VCaP (cell line): ENCODE data around the gene SREBF2.

ENCODE experiments used
- H3K27ac ChIP-seq: fragments of 450-650 bp; 2 replicates; pipeline ENCODE4 v1.5.1; 2017
- TF ChIP-seq, protein P1 (sequence below): fragments of 450-650 bp; conservative IDR thresholded peaks from 2 replicates; pipeline ENCODE4 v1.5.1; 2017; ENCODE audit warnings: mild to moderate bottlenecking, moderate library complexity

Gene SREBF2

DNA sequence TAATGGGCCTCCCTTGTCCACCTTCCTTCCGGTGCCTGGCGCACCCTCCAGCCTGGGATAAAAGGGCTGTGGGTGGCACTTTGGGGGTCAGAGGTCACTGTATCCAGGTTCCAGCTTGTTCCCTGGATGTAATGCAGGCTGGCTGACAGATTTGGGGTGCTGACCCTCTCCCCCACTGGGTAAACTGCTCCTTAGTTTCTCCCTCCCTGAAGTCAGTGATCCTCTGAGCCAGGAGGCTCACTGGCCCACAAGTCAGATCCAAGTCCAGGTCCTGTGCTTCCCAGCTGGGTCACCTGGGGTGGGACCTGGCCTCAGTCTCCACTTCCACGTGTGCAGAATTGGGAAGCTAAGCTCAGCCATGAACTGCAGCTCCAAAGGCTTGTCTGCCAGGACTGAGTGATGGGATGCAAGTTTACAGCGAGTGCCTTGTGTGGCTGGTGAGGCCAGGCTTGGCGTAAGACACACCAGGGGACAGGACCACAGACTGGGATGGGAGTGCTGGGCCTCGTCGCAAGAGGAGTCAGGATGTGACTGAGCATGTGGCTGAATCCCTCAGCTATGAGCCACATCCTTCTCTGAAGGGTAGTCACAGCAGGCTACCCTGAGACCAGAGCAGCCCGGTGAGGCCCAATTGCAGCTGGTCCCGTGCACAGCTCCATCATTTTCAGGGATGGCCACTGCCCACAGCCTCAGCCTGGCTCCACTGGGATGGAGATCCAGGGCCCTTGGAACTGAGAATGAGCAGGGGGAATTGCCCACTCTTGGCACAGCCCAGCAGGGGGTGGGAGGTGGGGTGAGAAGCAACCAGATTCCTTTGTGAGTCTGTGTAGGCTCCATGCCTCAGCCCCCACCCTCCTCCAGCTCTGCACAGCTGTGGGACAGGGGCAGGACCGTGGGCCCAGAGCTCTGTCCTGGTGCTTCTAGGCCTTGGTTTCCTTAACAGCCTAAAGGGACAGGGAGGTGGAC, 74.8 kb downstream of the SREBF2 start:
- no peak overlapping the region for H3K27ac ChIP-seq
- TF ChIP-seq, protein P1, sequence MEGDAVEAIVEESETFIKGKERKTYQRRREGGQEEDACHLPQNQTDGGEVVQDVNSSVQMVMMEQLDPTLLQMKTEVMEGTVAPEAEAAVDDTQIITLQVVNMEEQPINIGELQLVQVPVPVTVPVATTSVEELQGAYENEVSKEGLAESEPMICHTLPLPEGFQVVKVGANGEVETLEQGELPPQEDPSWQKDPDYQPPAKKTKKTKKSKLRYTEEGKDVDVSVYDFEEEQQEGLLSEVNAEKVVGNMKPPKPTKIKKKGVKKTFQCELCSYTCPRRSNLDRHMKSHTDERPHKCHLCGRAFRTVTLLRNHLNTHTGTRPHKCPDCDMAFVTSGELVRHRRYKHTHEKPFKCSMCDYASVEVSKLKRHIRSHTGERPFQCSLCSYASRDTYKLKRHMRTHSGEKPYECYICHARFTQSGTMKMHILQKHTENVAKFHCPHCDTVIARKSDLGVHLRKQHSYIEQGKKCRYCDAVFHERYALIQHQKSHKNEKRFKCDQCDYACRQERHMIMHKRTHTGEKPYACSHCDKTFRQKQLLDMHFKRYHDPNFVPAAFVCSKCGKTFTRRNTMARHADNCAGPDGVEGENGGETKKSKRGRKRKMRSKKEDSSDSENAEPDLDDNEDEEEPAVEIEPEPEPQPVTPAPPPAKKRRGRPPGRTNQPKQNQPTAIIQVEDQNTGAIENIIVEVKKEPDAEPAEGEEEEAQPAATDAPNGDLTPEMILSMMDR, result no peak

DNA sequence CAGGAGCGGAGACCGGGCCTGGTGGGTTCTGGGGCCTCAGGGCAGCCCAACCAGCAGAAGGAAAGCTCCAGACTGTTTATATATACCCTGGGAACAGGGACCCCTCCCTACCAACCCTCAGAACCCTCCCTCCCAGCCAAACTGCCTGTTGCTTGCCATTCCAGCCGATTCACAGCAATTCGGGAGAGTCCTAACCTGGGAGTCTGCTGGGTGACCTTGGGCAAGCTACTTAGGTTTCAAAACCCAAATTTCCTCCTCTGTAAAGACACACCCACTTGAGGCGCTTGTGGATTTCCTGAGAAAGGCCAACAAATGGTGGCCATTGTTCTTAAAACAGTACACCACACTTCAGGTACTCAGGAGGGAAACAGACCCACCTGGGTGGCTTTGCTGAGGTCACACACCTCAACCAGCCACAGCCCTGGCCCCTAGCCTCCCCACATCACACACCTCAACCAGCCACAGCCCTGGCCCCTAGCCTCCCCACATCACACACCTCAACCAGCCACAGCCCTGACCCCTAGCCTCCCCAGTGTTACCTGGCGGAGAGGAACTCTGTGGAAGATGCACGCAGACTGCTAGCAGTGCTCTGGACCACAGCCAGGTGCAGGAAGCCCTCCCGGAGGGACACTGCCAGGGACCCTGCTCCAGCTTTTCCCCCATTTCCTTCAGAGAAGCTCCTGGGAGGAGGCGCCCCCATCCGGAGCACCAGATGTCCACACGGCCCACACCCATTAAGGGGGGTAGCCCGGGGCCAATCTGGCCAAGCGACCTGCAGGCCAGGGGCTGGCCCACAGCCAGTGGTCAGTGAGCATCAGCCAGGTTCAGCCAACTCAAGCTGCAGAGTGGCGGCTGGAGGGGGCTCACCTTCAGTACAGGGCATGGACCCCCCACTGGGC, 75.8 kb downstream of the SREBF2 start:
- H3K27ac ChIP-seq, result no peak overlapping the region
- TF ChIP-seq, protein P1, result no peak

DNA sequence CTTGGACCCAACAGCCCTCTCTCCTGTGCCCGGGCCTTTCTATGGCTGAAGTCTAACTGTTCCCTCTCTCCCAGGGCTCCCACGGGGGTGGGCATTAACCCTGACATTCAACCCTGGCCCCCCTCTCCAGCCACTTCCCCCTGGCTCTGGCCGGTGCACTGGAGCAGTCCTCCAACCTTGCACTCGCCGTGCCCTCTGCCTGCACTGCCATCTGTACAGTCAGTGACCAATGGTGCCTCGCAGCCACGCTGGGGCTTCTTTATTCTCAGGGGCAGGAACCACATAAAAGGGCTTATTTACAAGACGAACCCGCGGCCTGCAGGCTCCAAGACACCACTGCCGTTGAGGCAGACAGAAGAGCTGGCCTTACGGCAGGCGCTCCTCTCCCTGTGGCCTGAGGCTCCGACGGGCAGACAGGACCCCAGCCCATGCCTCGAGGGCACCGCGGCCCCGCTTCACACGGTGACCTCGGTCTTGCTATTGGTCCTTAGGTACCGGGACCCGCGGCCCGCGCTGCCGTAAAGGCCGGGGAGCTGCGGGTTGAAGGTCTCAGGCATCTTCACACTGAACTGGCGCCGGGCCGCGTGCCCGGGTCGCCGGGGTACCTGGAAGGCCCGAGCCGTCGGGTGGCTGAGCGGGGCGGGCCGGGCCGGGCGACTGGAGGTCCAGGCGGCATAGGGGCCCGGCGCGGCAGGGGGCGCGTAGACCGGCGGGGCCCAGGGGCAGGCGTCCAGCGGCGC, 76.6 kb downstream of the SREBF2 start:
- TF ChIP-seq, protein P1, result no peak
- no peak overlapping the region for H3K27ac ChIP-seq

DNA sequence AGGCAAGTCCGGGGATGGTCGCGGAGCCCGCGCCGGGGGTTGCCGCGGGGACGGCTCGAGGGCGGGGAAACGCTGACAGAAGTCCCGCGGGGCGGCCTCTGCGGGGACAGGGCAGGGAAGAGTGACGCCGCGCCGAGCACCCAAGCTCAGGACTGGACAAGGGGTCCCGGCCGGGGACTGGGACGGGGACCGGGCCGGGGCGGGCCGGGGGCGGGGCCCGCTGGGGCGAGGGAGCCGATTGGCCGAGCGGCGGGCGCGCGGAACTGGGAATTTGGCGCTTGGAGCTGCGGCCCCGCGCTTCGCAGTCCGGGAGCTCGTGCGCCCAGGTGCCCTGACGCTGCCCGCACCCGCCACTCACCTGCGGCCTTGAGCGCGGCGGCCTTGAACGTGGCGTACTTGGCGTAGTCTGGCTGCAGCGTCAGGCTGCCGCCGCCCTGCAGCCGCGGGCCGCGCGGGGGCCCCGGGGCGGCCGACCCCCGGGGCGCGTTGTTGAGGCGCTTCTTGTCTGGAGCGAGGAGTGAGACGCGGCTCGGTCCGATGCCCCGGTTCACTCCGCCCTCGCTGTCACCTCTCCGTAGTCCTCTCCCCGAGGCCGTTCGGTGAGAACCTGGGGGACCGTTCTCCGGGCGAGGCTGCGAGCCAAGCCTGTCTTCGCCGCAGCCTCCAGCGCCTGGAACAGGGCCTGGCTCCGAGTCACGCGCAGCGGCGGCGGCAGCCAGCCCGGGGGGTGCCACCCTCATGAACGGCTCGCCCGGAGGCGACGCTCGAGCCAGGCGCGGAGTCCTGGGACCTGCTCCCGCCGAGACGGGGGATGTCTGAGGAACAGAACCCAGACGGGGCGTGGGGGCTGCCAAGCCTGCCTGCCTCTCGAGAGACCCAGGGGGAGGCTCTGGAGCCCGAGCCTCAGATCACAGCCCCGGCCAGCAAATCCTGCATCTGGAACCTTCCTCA, 77.4 kb downstream of the SREBF2 start:
- TF ChIP-seq, protein P1, result no peak
- H3K27ac ChIP-seq, result no peak overlapping the region

DNA sequence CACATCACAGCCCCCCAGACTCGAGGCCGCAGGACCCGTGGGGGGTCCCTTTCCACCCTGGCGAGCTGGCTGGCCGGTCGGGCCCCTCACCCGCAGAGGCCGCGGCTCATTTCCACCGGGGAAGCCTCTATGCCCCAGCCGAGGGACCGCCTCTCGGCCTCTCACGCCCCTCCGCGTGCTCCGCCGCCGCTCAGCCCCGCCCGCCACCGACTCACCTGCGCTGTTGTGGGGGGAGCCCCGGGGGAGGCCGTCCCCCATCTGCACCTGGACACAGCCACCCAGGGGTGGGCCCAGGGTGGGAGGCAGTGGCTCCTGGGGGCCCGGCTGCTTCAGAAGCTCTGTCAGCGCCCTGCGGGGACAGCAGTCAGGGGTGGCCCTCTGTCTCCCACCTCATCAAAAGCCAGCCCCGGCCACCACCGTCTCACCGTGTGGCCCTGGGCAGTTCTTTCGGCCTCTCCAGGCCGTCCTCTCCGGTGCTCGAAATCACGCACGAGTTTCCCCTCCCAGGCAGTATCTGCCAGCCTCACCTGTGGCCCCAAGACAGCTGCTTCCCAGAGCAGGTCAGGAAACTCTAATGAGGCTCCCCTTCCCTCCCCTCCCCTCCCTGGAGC, 78.2 kb downstream of the SREBF2 start:
- no peak overlapping the region for H3K27ac ChIP-seq
- TF ChIP-seq, protein P1, result no peak

DNA sequence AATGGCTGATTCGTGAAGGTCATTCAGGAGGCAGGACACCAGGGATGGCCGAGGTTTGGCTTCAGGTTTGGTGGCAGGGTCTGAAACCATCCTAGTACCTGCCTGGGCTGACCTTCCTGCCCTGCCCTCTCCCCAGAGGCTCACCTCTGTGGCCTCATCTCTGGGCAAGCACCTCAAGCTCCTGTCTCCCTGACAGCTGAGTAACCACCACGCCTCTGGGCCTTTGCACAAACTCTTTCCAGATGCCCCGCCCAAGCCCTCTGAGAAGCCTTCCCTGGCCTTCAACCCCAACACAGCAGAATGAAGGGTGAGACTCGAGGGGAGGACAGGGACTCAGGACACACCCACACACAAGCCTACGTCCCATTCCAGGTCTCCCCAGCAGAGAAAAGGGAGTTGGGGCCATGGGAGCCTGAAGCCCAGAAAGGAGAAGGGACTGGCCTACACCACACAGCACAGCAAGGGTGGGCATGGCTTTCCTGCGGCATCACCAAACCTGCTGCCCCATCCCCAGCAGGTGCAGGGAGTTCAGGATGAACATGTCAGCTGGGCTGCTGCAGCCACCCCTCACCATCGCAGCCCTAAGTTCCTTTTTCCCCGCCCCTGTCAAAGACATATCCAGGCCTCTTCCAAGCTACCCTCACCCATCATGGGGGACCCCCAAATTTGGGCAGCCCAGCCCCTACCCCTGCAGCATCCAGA, 79.6 kb downstream of the SREBF2 start:
- H3K27ac ChIP-seq, result no peak overlapping the region
- TF ChIP-seq, protein P1, result no peak
